HCT116 (cell line): ENCODE results near the gene MSMB. TPM values are rescaled to one million over a fixed set of nuclear protein-coding genes. Genes with fewer than 3 reads are reported as not detected.

Experiments
- ATAC-seq: fragments of 200-7000 bp; cut with Tn5 transposase; 2 replicates; pipeline ENCODE4 v1.9.1; 2020; ENCODE audit warnings: mild to moderate bottlenecking, moderate library complexity
- BruUV-seq: library from RNA; stranded (reverse); fragments of 400-500 nt; replicated peaks from 2 replicates; lab custom pipeline; 2021; lab: Mats Ljungman, UMichigan
- CTCF ChIA-PET: fragments of 300-600 bp; sonication (Branson Sonifier 250); formaldehyde crosslinking; loops from one replicate; lab custom pipeline; 2021; ENCODE audit warnings: antibody characterized with exemption; lab: Charles Lee
- POLR2A ChIA-PET: fragments of 300-600, 350-600 bp; sonication (Branson Sonifier 250); formaldehyde crosslinking; loops from one replicate; lab custom pipeline; 2021; ENCODE audit warnings: antibody characterized with exemption; lab: Charles Lee
- RAD21 ChIA-PET, 2 experiments: fragments of 300-600 bp; sonication (Branson Sonifier 250); formaldehyde crosslinking; loops; one replicate each; lab custom pipeline; 2023; ENCODE audit warnings: low total read pairs in 2 of 2; ENCODE audit not compliant: uncharacterized antibody in 2 of 2, unreplicated experiment in 2 of 2, low non-redundant PET in 1 of 2; lab: Charles Lee
- DNase-seq: peaks from one replicate; pipeline ENCODE4 v3.0.0-alpha.2; 2010; ENCODE audit warnings: low read depth, low spot score
- H2AFZ ChIP-seq: fragments of 200-600 bp; shearing (Covaris generic), sonication (generic); 2 replicates; pipeline ENCODE4 v1.6.1; 2017; ENCODE audit warnings: low read depth, mixed run types, mixed read lengths, antibody characterized with exemption, low read length; ENCODE audit not compliant: poor library complexity, severe bottlenecking
- H3K27ac ChIP-seq: 2 replicates; pipeline ENCODE4 v1.5.1; 2012; ENCODE audit warnings: low read depth, low read length
- H3K27me3 ChIP-seq: fragments of 200-600 bp; sonication (generic); 2 replicates; pipeline ENCODE4 v1.6.1; 2016; ENCODE audit warnings: mixed run types, low read length, mixed read lengths; ENCODE audit not compliant: insufficient read depth
- H3K36me3 ChIP-seq, 2 experiments: fragments of 200-500 bp in 1 of 2; fragments of 200-600 bp in 1 of 2; sonication (Bioruptor generic) in 1 of 2; sonication (generic) in 1 of 2; 2 replicates each; pipeline versions ENCODE4 v1.5.1 to v1.6.1; 2014 to 2016; ENCODE audit warnings: low read length in 2 of 2, inconsistent platforms in 1 of 2, mixed read lengths in 1 of 2, mixed run types in 1 of 2; ENCODE audit not compliant: insufficient read depth in 2 of 2, control insufficient read depth in 1 of 2
- H3K4me1 ChIP-seq, 2 experiments: fragments of 200-600 bp in 1 of 2; sonication (generic) in 1 of 2; 2 replicates each; pipeline versions ENCODE4 v1.5.1 to v1.6.1; 2012 to 2017; ENCODE audit warnings: low read length in 2 of 2, inconsistent platforms in 1 of 2, mild to moderate bottlenecking in 1 of 2, mixed read lengths in 1 of 2, mixed run types in 1 of 2, moderate library complexity in 1 of 2; ENCODE audit not compliant: insufficient read depth in 2 of 2, control insufficient read depth in 1 of 2
- H3K4me2 ChIP-seq: fragments of 200-600 bp; sonication (generic); 2 replicates; pipeline ENCODE4 v1.6.1; 2017; ENCODE audit warnings: mixed run types, low read length, mixed read lengths
- H3K4me3 ChIP-seq, 2 experiments: fragments of 200-600 bp in 1 of 2; sonication (generic) in 1 of 2; replicated peaks in 1 of 2; 2 replicates each; pipeline ENCODE4 v1.5.1; 2011 to 2016; ENCODE audit warnings: low read length in 2 of 2, control low read depth in 1 of 2, low read depth in 1 of 2, mild to moderate bottlenecking in 1 of 2, mixed read lengths in 1 of 2, mixed run types in 1 of 2
- H3K79me2 ChIP-seq: fragments of 200-600 bp; sonication (generic); 2 replicates; pipeline ENCODE4 v1.6.1; 2017; ENCODE audit warnings: mild to moderate bottlenecking, mixed run types, low read length, moderate library complexity, mixed read lengths; ENCODE audit not compliant: insufficient read depth
- H3K9ac ChIP-seq: fragments of 200-600 bp; sonication (generic); 2 replicates; pipeline ENCODE4 v1.6.1; 2016; ENCODE audit warnings: low read length, mixed read lengths
- H3K9me2 ChIP-seq: fragments of 200-600 bp; sonication (generic), shearing (Covaris generic); 2 replicates; pipeline ENCODE4 v1.6.1; 2017; ENCODE audit warnings: mixed run types, mild to moderate bottlenecking, moderate library complexity; ENCODE audit not compliant: insufficient read depth
- H3K9me3 ChIP-seq, 2 experiments: fragments of 200-500 bp in 1 of 2; fragments of 200-600 bp in 1 of 2; sonication (Bioruptor generic) in 1 of 2; sonication (generic) in 1 of 2; 2 replicates each; pipeline ENCODE4 v1.6.1; 2014 to 2017; ENCODE audit warnings: low read length in 2 of 2, mixed read lengths in 2 of 2, inconsistent platforms in 1 of 2, low read depth in 1 of 2, mild to moderate bottlenecking in 1 of 2, mixed run types in 1 of 2, moderate library complexity in 1 of 2; ENCODE audit not compliant: control insufficient read depth in 1 of 2, insufficient read depth in 1 of 2
- H4K20me1 ChIP-seq: fragments of 200-600 bp; sonication (generic), shearing (Covaris generic); 2 replicates; pipeline ENCODE4 v1.6.1; 2017; ENCODE audit warnings: mixed run types, mild to moderate bottlenecking, moderate library complexity; ENCODE audit not compliant: insufficient read depth
- CBX3 ChIP-seq: IDR thresholded peaks from 2 replicates; pipeline ENCODE4 v1.6.1; 2012; ENCODE audit warnings: low read depth
- CEBPB ChIP-seq: IDR thresholded peaks from 2 replicates; pipeline ENCODE4 v1.6.1; 2012; ENCODE audit warnings: low read depth
- EZH2 ChIP-seq: fragments of 200-600 bp; sonication (generic); IDR thresholded peaks from 2 replicates; pipeline ENCODE4 v1.6.1; 2017; ENCODE audit warnings: antibody characterized with exemption, mixed run types
- EZH2phosphoT487 ChIP-seq: fragments of 200-600 bp; IDR thresholded peaks from 2 replicates; pipeline ENCODE4 v1.6.1; 2018; ENCODE audit warnings: antibody characterized with exemption, borderline replicate concordance
- FOSL1 ChIP-seq: IDR thresholded peaks from 2 replicates; pipeline ENCODE4 v1.6.1; 2012; ENCODE audit warnings: low read depth
- JUND ChIP-seq: IDR thresholded peaks from 2 replicates; pipeline ENCODE4 v1.6.1; 2012
- POLR2AphosphoS5 ChIP-seq: IDR thresholded peaks from 2 replicates; pipeline ENCODE4 v1.6.1; 2011; ENCODE audit warnings: mild to moderate bottlenecking, low read depth, low read length, moderate library complexity
- YY1 ChIP-seq: IDR thresholded peaks from 2 replicates; pipeline ENCODE4 v1.6.1; 2011; ENCODE audit warnings: low read length, low read depth, moderate library complexity, mild to moderate bottlenecking; ENCODE audit not compliant: insufficient replicate concordance; ENCODE audit errors: extremely low read depth
- ZFX ChIP-seq: fragments of 450-650 bp; IDR thresholded peaks from 2 replicates; pipeline ENCODE4 v1.6.1; 2017
- intact Hi-C: fragments of 100-400 bp; cut with micrococcal nuclease; formaldehyde crosslinking; loops from 2 replicates; pipeline ENCODE4 v1.10.0; 2022
- total RNA-seq: library from RNA; stranded (reverse); gene quantifications from one replicate; pipeline ENCODE4 v1.2.1, GENCODE V29; 2021; ENCODE audit not compliant: unreplicated experiment
- TF ChIP-seq, protein P1 (sequence below): IDR thresholded peaks from 2 replicates; pipeline ENCODE4 v1.6.1; 2012; ENCODE audit warnings: low read depth
- TF ChIP-seq, protein P2 (sequence below): IDR thresholded peaks from 2 replicates; pipeline ENCODE4 v1.6.1; 2012

Gene MSMB
- total RNA-seq, 1 experiment from 2014 or later: not detected

DNA sequence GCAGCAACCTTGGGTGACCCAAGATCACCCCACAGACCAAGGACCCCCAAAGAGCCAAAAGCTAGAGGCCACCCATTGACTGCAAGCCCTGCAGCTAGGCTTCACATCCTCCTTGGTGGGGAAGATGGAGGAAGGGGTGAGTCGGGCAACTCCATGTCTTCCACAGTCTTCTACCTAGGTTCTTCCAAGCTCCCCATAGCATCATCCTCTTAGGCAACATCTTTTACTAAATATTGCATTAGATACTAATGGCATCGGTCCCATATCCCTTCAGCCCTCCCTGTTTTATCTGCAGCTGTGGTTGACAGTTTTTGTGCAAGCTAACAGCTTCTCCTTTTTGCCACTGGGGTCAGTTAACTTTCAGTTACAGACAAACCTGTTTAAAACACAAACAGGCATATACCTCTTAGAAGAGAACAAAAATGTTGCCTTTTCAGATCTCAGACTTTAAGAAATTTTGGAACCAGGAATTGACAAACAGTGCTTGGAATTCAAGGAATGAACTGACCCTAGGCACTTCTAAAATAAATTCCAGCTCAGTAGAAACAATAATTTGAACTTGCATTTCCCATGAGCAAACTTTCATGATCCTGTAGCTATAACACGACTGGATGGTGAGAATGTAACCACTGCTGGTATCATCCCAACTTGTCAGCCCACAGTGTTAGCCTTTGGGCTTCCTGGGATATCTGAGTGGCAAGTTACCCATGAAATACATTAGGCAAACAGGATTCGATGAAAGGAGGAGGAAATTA is 33.9 kb upstream of the MSMB start:
- Histone ChIP-seq H4K20me1 (no peaks in the 10 kb centered on the region), H3K27me3 (no peaks in the 10 kb centered on the region), H3K9me2 (no peaks in the 10 kb centered on the region), H3K79me2 (no peaks in the 10 kb centered on the region), H3K9ac (no peak overlapping the region), H3K4me2 (no peak overlapping the region), H3K9me3 (no peaks in the 10 kb centered on the region), H3K27ac (no peak overlapping the region), H3K36me3 (no peaks in the 10 kb centered on the region), H3K4me1 (no peaks in the 10 kb centered on the region), H3K4me3 (no peak overlapping the region), H2AFZ (no peak overlapping the region)
- ChIA-PET RAD21 (no interaction called here), POLR2A (no interaction called here), CTCF (no interaction called here)
- intact Hi-C loops: no loop called here
- no peak for TF ChIP-seq CBX3
- no peak for TF ChIP-seq EZH2
- TF ChIP-seq, protein P1, sequence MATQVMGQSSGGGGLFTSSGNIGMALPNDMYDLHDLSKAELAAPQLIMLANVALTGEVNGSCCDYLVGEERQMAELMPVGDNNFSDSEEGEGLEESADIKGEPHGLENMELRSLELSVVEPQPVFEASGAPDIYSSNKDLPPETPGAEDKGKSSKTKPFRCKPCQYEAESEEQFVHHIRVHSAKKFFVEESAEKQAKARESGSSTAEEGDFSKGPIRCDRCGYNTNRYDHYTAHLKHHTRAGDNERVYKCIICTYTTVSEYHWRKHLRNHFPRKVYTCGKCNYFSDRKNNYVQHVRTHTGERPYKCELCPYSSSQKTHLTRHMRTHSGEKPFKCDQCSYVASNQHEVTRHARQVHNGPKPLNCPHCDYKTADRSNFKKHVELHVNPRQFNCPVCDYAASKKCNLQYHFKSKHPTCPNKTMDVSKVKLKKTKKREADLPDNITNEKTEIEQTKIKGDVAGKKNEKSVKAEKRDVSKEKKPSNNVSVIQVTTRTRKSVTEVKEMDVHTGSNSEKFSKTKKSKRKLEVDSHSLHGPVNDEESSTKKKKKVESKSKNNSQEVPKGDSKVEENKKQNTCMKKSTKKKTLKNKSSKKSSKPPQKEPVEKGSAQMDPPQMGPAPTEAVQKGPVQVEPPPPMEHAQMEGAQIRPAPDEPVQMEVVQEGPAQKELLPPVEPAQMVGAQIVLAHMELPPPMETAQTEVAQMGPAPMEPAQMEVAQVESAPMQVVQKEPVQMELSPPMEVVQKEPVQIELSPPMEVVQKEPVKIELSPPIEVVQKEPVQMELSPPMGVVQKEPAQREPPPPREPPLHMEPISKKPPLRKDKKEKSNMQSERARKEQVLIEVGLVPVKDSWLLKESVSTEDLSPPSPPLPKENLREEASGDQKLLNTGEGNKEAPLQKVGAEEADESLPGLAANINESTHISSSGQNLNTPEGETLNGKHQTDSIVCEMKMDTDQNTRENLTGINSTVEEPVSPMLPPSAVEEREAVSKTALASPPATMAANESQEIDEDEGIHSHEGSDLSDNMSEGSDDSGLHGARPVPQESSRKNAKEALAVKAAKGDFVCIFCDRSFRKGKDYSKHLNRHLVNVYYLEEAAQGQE: no peak
- TF ChIP-seq YY1: no peak
- no peak for TF ChIP-seq JUND
- no peak for TF ChIP-seq CEBPB
- TF ChIP-seq FOSL1: no peak
- no peak for TF ChIP-seq POLR2AphosphoS5
- no peak for TF ChIP-seq ZFX
- TF ChIP-seq EZH2phosphoT487: no peak
- TF ChIP-seq, protein P2, sequence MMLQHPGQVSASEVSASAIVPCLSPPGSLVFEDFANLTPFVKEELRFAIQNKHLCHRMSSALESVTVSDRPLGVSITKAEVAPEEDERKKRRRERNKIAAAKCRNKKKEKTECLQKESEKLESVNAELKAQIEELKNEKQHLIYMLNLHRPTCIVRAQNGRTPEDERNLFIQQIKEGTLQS: no peak
- DNase-seq (no peak), ATAC-seq (no peak)
- no TSS peak for BruUV-seq
